ENCODE results near the gene TMEM240.

The TMEM240 gene

DNA sequence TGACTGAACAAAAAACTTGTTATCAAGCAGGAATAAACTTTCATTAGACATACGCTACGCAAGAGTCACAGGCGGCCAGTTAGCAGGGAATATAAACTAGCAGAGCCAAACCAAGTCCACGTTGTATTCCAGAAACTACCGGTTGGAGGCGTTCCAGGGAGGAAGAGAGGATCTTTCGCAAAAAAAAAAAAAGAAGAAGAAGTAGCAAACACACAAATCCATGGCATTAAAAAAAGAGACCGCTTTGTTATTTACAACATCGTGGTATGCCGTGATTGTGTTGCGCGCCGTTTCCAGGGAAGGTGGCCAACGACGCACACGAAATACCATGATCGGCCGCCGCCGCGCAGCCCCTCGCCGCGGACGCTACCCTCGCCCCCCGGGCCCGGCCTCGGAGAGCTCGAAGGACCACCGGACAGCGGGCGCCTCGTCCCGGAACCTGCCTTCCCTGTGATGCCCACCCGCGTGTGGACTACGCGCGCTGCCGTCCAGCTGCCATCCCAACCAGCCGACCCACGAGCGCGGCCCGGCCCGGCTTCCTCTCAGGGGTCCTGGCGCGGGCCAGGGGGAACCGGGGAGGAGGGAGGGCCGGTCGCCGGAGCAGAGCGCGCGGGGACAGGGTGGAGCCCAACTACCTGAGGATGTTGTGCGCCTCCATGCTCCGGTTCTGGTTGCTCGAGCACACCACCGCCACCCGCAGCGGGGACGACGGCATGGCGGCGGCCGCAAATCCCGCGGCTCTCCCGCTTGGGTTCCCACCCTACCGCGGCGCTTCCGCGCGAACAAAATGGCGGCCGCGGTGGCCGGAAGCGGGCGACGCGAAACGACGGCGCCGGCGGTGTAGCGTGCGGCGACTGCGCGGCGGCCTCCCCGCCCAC is 33.7 kb upstream of the TMEM240 start:
- peak overlapping the region; percentile 93 for H3K27ac ChIP-seq
- peak overlapping the region; percentile 98 for H3K9ac ChIP-seq (ENCODE audit: insufficient read length)
- DNase-seq (ENCODE audit: low read depth, low spot score): peak; percentile 16

DNA sequence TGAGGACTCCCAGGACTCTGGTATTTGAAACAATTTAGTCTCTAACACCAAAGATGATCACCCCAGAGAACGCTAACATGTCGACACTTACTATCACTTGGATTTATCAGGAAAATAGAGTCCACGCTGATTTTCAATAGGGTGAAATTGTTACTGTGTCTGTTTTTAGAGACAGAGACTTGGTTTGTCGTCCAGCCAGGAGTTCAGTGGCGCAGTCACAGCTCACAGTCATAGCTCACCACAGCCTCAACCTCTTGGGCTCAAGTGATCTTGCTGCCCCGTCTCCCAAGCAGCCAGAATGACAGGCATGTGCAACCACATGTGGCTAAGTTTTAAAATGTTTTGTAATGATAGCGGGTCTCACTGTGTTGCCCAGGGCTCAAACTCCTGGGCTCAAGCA is 28.9 kb upstream of the TMEM240 start:
- H3K4me3 ChIP-seq: no peak overlapping the region
- no peak for DNase-seq (ENCODE audit: low read depth, low spot score)
- peaks cover 60% of the 10 kb centered on the region for H3K36me3 ChIP-seq (ENCODE audit: insufficient read depth, low read length)
- no peak overlapping the region for H3K9ac ChIP-seq (ENCODE audit: insufficient read length)
- H3K9me3 ChIP-seq (ENCODE audit: low read depth, low read length): no peaks in the 10 kb centered on the region
- H3K27ac ChIP-seq: no peak overlapping the region
- TF ChIP-seq POLR2AphosphoS5 (IDR thresholded peaks at IDR 0.05; ENCODE audit: borderline replicate concordance, low read depth, low read length) (no peak), FOXP2 (optimal IDR thresholded peaks at IDR 0.05; ENCODE audit: control extremely low read depth, extremely low read length, insufficient read depth) (no peak), EZH2 (IDR thresholded peaks at IDR 0.05) (no peak)

More for the DNA sequence above, 33.7 kb upstream of the TMEM240 start:
- TF ChIP-seq FOXP2 (optimal IDR thresholded peaks at IDR 0.05; ENCODE audit: control extremely low read depth, extremely low read length, insufficient read depth) (no peak), EZH2 (IDR thresholded peaks at IDR 0.05) (no peak), POLR2AphosphoS5 (IDR thresholded peaks at IDR 0.05; ENCODE audit: borderline replicate concordance, low read depth, low read length) (no peak)
- Histone ChIP-seq H3K4me3 (peak overlapping the region; percentile 95), H3K9me3 (ENCODE audit: low read depth, low read length) (no peaks in the 10 kb centered on the region), H3K36me3 (ENCODE audit: insufficient read depth, low read length) (peaks cover 32% of the 10 kb centered on the region)

DNA sequence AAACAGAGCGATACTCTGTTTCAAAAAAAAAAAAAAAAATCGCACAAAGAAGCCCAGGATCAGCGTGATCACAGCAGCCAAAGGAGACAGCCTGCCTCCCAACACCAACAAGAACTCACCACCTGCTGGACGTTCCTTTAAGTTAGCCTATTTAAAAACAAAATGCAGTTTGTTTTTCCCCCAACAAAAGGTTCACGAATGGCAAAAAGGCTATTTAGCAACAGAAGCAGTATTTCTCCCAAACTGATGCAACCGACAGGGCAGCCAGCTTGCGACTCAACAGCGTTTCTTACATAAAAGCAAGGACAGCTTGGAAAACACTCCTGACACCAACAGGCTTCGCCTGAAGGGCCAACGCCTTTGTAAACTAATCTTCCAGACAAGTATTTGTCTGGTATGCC is 27.5 kb upstream of the TMEM240 start:
- DNase-seq (ENCODE audit: low read depth, low spot score): no peak
- no peak overlapping the region for H3K9ac ChIP-seq (ENCODE audit: insufficient read length)
- H3K4me3 ChIP-seq: no peak overlapping the region
- peaks cover 67% of the 10 kb centered on the region for H3K36me3 ChIP-seq (ENCODE audit: insufficient read depth, low read length)
- no peak for TF ChIP-seq POLR2AphosphoS5 (IDR thresholded peaks at IDR 0.05; ENCODE audit: borderline replicate concordance, low read depth, low read length)
- no peak for TF ChIP-seq FOXP2 (optimal IDR thresholded peaks at IDR 0.05; ENCODE audit: control extremely low read depth, extremely low read length, insufficient read depth)
- TF ChIP-seq EZH2 (IDR thresholded peaks at IDR 0.05): no peak
- 0 out of 2 replicates have a peak overlapping the region, but pooled peaks have one; percentile 42 for H3K27ac ChIP-seq
- H3K9me3 ChIP-seq (ENCODE audit: low read depth, low read length): no peaks in the 10 kb centered on the region

DNA sequence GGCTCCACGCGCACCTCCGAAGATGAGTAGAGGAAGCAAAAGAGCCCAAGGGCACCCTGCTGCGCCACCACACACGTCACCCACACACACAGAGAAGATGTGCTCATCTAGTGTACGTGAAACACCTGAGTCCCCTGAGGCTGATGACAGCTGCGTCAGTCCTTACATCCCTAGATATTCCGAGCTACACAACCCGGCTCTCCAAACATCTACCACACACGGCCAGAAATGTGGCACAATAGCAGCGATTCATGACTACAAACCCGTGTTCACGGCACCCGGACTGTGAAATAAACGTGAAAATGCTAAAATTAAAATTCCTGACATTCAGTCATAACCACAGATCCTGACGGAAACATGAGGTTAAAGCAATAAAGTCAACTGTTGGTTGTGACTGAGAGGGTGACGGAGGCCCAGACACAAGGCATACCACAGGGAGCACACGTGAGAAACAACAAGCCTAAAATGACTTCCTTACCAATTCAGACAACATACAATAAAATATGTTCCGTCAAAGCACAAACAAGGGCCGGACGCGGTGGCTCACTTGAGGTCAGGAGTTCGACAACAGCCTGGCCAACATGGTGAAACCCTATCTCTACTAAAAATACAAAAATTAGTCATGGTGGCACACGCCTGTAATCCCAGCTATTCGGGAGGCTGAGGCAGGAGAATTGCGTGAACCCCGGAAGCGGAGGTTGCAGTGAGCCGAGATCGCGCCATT is 26.9 kb upstream of the TMEM240 start:
- Histone ChIP-seq H3K36me3 (ENCODE audit: insufficient read depth, low read length) (peaks cover 68% of the 10 kb centered on the region), H3K27ac (no peak overlapping the region), H3K4me3 (no peak overlapping the region), H3K9me3 (ENCODE audit: low read depth, low read length) (no peaks in the 10 kb centered on the region), H3K9ac (ENCODE audit: insufficient read length) (no peak overlapping the region)
- DNase-seq (ENCODE audit: low read depth, low spot score): no peak
- TF ChIP-seq FOXP2 (optimal IDR thresholded peaks at IDR 0.05; ENCODE audit: control extremely low read depth, extremely low read length, insufficient read depth) (no peak), EZH2 (IDR thresholded peaks at IDR 0.05) (no peak), POLR2AphosphoS5 (IDR thresholded peaks at IDR 0.05; ENCODE audit: borderline replicate concordance, low read depth, low read length) (no peak)

DNA sequence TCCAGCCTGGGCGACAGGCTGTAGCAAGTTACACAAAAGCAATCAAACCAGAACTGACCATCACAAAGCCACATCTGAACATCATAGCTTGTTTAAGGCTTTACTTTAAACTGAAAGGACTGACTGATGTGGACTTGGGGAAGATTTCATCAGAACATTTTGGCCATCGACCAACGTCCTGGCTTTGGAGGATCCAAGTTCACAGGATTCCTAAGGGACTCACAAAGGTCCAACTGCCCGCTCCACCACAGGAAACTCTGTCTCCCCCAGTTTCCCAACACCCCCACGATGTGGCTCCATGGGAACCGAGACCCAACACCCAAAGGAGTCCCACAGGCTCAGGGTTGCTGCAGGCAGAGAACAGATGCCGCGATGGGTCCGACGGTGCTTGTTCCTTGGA is 24.9 kb upstream of the TMEM240 start:
- Histone ChIP-seq H3K9me3 (ENCODE audit: low read depth, low read length) (no peaks in the 10 kb centered on the region), H3K9ac (ENCODE audit: insufficient read length) (no peak overlapping the region), H3K4me3 (no peak overlapping the region), H3K36me3 (ENCODE audit: insufficient read depth, low read length) (peaks cover 69% of the 10 kb centered on the region), H3K27ac (no peak overlapping the region)
- no peak for DNase-seq (ENCODE audit: low read depth, low spot score)
- TF ChIP-seq EZH2 (IDR thresholded peaks at IDR 0.05) (no peak), FOXP2 (optimal IDR thresholded peaks at IDR 0.05; ENCODE audit: control extremely low read depth, extremely low read length, insufficient read depth) (no peak), POLR2AphosphoS5 (IDR thresholded peaks at IDR 0.05; ENCODE audit: borderline replicate concordance, low read depth, low read length) (no peak)

DNA sequence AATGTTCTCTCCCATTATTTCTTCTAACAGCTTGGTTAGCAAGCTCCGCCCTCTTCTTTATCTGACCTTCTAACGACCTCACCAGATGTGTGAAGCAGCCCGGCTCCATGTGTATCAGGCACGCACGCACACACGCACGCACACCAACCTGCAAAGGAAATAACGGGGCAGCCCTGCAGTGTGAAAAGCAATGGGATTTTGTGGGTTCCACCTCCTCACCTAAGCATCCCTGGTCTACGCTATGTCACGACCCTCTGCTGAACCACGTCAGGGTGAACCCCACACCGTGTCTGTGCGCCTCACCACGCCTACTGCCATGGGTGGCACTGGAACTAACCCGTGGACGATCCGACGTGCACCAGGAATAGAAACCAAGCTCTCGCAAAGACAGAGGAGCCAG is 23.8 kb upstream of the TMEM240 start:
- H3K36me3 ChIP-seq (ENCODE audit: insufficient read depth, low read length): peaks cover 58% of the 10 kb centered on the region
- TF ChIP-seq EZH2 (IDR thresholded peaks at IDR 0.05): no peak
- H3K9me3 ChIP-seq (ENCODE audit: low read depth, low read length): no peaks in the 10 kb centered on the region
- DNase-seq (ENCODE audit: low read depth, low spot score): no peak
- no peak overlapping the region for H3K4me3 ChIP-seq
- H3K9ac ChIP-seq (ENCODE audit: insufficient read length): no peak overlapping the region
- no peak overlapping the region for H3K27ac ChIP-seq

DNA sequence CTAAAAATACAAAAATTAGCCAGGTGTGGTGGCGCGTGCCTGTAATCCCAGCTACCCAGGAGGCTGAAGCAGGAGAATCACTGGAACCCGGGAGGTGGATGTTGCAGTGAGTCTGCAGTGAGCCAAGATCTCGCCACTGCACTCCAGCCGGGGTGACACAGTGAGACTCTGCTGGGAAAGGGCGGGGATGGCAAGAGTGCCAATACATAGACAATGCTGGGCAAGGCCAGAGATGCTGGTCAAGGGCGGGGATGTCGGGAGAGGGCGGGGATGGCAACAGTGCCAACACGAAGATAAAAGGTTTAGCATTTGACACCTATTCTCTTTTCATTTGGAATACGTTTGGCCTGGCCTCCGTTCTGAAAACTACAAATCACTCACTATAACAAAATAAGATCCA is 23.3 kb upstream of the TMEM240 start:
- Histone ChIP-seq H3K36me3 (ENCODE audit: insufficient read depth, low read length) (peaks cover 56% of the 10 kb centered on the region), H3K9me3 (ENCODE audit: low read depth, low read length) (no peaks in the 10 kb centered on the region), H3K4me3 (no peak overlapping the region), H3K9ac (ENCODE audit: insufficient read length) (no peak overlapping the region), H3K27ac (no peak overlapping the region)
- no peak for DNase-seq (ENCODE audit: low read depth, low spot score)
- TF ChIP-seq POLR2AphosphoS5 (IDR thresholded peaks at IDR 0.05; ENCODE audit: borderline replicate concordance, low read depth, low read length) (no peak), FOXP2 (optimal IDR thresholded peaks at IDR 0.05; ENCODE audit: control extremely low read depth, extremely low read length, insufficient read depth) (no peak), EZH2 (IDR thresholded peaks at IDR 0.05) (no peak)

DNA sequence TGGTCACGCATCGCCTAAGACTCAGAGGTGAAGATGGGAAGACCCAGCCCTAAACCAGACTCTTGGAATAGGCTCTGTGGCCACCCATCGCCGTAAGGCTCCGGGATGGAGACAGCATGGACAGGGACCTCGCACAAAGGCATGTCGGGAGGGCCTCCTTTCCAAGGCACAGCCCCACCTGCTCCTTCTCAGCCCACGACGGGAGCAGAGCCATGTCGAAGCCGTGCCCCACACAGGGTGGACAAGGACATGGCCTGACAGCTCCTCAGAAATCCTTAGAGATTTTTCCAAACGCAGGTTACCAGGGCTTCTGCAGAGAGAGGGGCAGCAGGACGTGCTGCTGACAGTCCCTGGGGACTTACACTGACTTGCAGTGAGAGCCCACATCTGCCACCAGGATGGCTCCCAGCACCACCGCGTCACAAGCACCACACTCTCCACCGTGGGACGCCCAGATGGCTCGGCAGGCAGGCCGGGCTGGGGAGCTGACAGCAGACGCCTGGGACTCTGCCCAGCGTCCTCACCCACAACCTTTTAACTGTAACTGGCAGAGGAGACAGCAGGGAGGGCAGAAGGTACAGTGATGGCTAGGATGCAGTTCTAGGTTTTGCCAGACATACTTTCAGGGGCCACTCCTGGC is 22.3 kb upstream of the TMEM240 start:
- H3K4me3 ChIP-seq: no peak overlapping the region
- peaks cover 51% of the 10 kb centered on the region for H3K36me3 ChIP-seq (ENCODE audit: insufficient read depth, low read length)
- no peak overlapping the region for H3K27ac ChIP-seq
- no peaks in the 10 kb centered on the region for H3K9me3 ChIP-seq (ENCODE audit: low read depth, low read length)
- TF ChIP-seq EZH2 (IDR thresholded peaks at IDR 0.05): no peak
- TF ChIP-seq FOXP2 (optimal IDR thresholded peaks at IDR 0.05; ENCODE audit: control extremely low read depth, extremely low read length, insufficient read depth): no peak
- TF ChIP-seq POLR2AphosphoS5 (IDR thresholded peaks at IDR 0.05; ENCODE audit: borderline replicate concordance, low read depth, low read length): no peak
- H3K9ac ChIP-seq (ENCODE audit: insufficient read length): no peak overlapping the region
- no peak for DNase-seq (ENCODE audit: low read depth, low spot score)

Measured in SK-N-MC (cell line).